Measurements from ENCODE around the gene OR2A14. TPM values are rescaled to one million over a fixed set of nuclear protein-coding genes. Genes with fewer than 3 reads are reported as not detected.

The OR2A14 gene
- total and polyA plus RNA-seq, 10 of the 15 experiments (the other 5 are each of a cell fraction or from before 2014, with no cell fraction given), result not detected

- RAD21 ChIA-PET (ENCODE audit: unreplicated experiment), result no interaction called here
- ATAC-seq (no peak), DNase-seq (ENCODE audit: low read depth, low spot score) (no peak), FAIRE-seq (no peak)
- POLR2A ChIA-PET, result no interaction called here
- SMC1A ChIA-PET (ENCODE audit: uncharacterized antibody, unreplicated experiment), result interaction anchor here (0.7 kb wide), 1 partner anchor 1385 kb away, joined by 3 read pairs; no protein-coding TSS in a partner anchor
- BruUV-seq (replicated peaks), result no TSS peak
- Histone ChIP-seq H3K4me3 (no peak overlapping the region), H3K27ac (ENCODE audit: control insufficient read depth, insufficient read depth) (no peak overlapping the region), H3K79me2 (ENCODE audit: control insufficient read depth, insufficient read depth, low read length) (no peaks in the 10 kb centered on the region), H2AFZ (ENCODE audit: control insufficient read depth, low read depth, low read length) (no peak overlapping the region), H4K20me1 (ENCODE audit: control insufficient read depth, insufficient read depth) (no peaks in the 10 kb centered on the region), H3K4me1 (ENCODE audit: control insufficient read depth, insufficient read depth, low read length) (no peaks in the 10 kb centered on the region), H3K4me2 (ENCODE audit: control insufficient read depth, insufficient read depth) (no peak overlapping the region), H3K36me3 (ENCODE audit: control insufficient read depth in 2 of 2, insufficient read depth in 2 of 2, low read length in 1 of 2) (no peaks in the 10 kb centered on the region), H3K9ac (ENCODE audit: control insufficient read depth, insufficient read depth, low read length) (no peak overlapping the region), H3K27me3 (replicated peaks in 1 of 2; ENCODE audit: control insufficient read depth in 2 of 2, insufficient read depth in 2 of 2, low read length in 1 of 2) (no peaks in the 10 kb centered on the region), H3K9me3 (replicated peaks; ENCODE audit: control insufficient read depth, insufficient read depth, low read length) (no peaks in the 10 kb centered on the region)
- in situ Hi-C loops (cut with MboI) (no loop called here), intact Hi-C loops (cut with micrococcal nuclease; ENCODE audit: unreplicated experiment) (loop anchor here (5.0 kb wide), 1 partner anchor 218 kb away; no protein-coding TSS in a partner anchor)
- WGBS (ENCODE audit: insufficient coverage, insufficient replicate concordance, low lambda C conversion rate, missing lambda C conversion rate), result 7% methylated on average over 1 of the region's 5 CpGs
- CTCF ChIA-PET, result no interaction called here
- no peak for TF ChIP-seq EZH2 (IDR thresholded peaks at IDR 0.05; ENCODE audit: borderline replicate concordance, control insufficient read depth, low read depth, low read length)
- TF ChIP-seq CEBPB (IDR thresholded peaks at IDR 0.05; ENCODE audit: borderline replicate concordance in 1 of 2, low read depth in 2 of 2, low read length in 2 of 2), result no peak
- no peak for TF ChIP-seq SIX5 (IDR thresholded peaks at IDR 0.05; ENCODE audit: low read depth, low read length, severe bottlenecking)
- no peak for TF ChIP-seq USF2 (IDR thresholded peaks at IDR 0.05; ENCODE audit: borderline replicate concordance, low read depth, low read length)
- no peak for TF ChIP-seq CTCF (IDR thresholded peaks at IDR 0.05 in 2 of 3, conservative IDR thresholded peaks at IDR 0.05 in 1 of 3; ENCODE audit: control insufficient read depth in 2 of 3, extremely low read depth in 1 of 3, insufficient read depth in 1 of 3, low read depth in 3 of 3, low read length in 3 of 3)
- no peak for TF ChIP-seq ATF2 (IDR thresholded peaks at IDR 0.05; ENCODE audit: low read length)
- TF ChIP-seq ZBTB4 (CRISPR knock-in tag; IDR thresholded peaks at IDR 0.05), result no peak
- no peak for TF ChIP-seq BCL11A (IDR thresholded peaks at IDR 0.05; ENCODE audit: low read depth, low read length)
- TF ChIP-seq SP1 (IDR thresholded peaks at IDR 0.05; ENCODE audit: low read depth, low read length), result no peak
- TF ChIP-seq TCF7 (IDR thresholded peaks at IDR 0.05; ENCODE audit: borderline replicate concordance), result no peak
- no peak for TF ChIP-seq SPI1 (IDR thresholded peaks at IDR 0.05; ENCODE audit: borderline replicate concordance, insufficient read depth, low read depth, low read length)
- TF ChIP-seq NBN (IDR thresholded peaks at IDR 0.05), result no peak
- TF ChIP-seq SMAD5 (IDR thresholded peaks at IDR 0.05; ENCODE audit: low read depth), result no peak
- no peak for TF ChIP-seq HDAC6 (IDR thresholded peaks at IDR 0.05; ENCODE audit: unreplicated experiment)
- no peak for TF ChIP-seq POLR2AphosphoS5 (IDR thresholded peaks at IDR 0.05; ENCODE audit: low read length)
- no peak for TF ChIP-seq USF1 (IDR thresholded peaks at IDR 0.05; ENCODE audit: borderline replicate concordance, extremely low read length, insufficient read depth, low read depth, low read length)
- TF ChIP-seq EED (IDR thresholded peaks at IDR 0.05; ENCODE audit: low read depth), result no peak
These were observed 51.6 kb downstream of the OR2A14 start for GRCh38 chr7:144174613-144175012.

Data from GM12878 (cell line).